Gastrocnemius medialis (tissue), 4 donors: ENCODE data around the gene NEO1. TPM values are rescaled to one million over a fixed set of nuclear protein-coding genes. Genes with fewer than 3 reads are reported as not detected.

Experiments used
- ATAC-seq, 2 donors: fragments of 150-250 bp; one replicate each; pipeline ENCODE4 v1.9.1; 2016
- DNase-seq, 2 donors: peaks; one replicate each; pipeline ENCODE4 v3.0.0-alpha.2; 2019
- H3K27ac ChIP-seq, 4 donors: fragments of 200-600 bp; sonication (generic); 1 replicate in 1 of 4; 2 replicates in 3 of 4; pipeline ENCODE4 v1.5.1; 2016 to 2018; ENCODE audit warnings: mild to moderate bottlenecking in 2 of 4, moderate library complexity in 1 of 4
- H3K27me3 ChIP-seq, 3 donors: fragments of 200-600 bp; sonication (generic) in 2 of 3; 1 replicate in 1 of 3; 2 replicates in 2 of 3; pipeline versions ENCODE4 v1.5.1 to v1.6.0; 2016 to 2019; ENCODE audit warnings: mild to moderate bottlenecking in 1 of 3, moderate library complexity in 1 of 3
- H3K36me3 ChIP-seq, 2 donors: fragments of 200-600 bp; sonication (generic) in 1 of 2; one replicate each; pipeline ENCODE4 v1.5.1; 2017 to 2018
- H3K4me1 ChIP-seq, 2 donors: fragments of 200-600 bp; sonication (generic) in 1 of 2; one replicate each; pipeline ENCODE4 v1.5.1; 2016 to 2017; ENCODE audit warnings: mild to moderate bottlenecking in 2 of 2
- H3K4me3 ChIP-seq, 4 donors: fragments of 200-600 bp; sonication (generic) in 3 of 4; 1 replicate in 1 of 4; 2 replicates in 3 of 4; pipeline ENCODE4 v1.5.1; 2016 to 2019; ENCODE audit warnings: mild to moderate bottlenecking in 2 of 4
- H3K9me3 ChIP-seq, 3 donors: fragments of 200-600 bp; sonication (generic) in 2 of 3; 1 replicate in 1 of 3; 2 replicates in 2 of 3; pipeline ENCODE4 v1.5.1; 2016 to 2019
- POLR2A ChIP-seq, 2 donors: fragments of 450-650 bp; IDR thresholded peaks; one replicate each; pipeline ENCODE4 v1.6.1; 2017; ENCODE audit warnings: antibody characterized with exemption in 2 of 2, mild to moderate bottlenecking in 2 of 2, moderate library complexity in 2 of 2
- in situ Hi-C, 4 donors: fragments of 200-750 bp; cut with MboI; loops; one replicate each; pipeline versions ENCODE4 v1.15.0 to v1.8.0; 2017; ENCODE audit warnings: low sequenced_read_pairs in 4 of 4
- intact Hi-C: fragments of 100-400 bp; cut with DNase I; formaldehyde crosslinking; loops from one replicate; pipeline ENCODE4 v1.15.1; 2023; ENCODE audit warnings: low total_unique reads
- total RNA-seq, 4 donors: library from RNA; depleted of rRNA; stranded (reverse); fragments of >200 nt; gene quantifications; one replicate each; pipeline versions ENCODE4 v1.1.0 to v1.2.3, GENCODE V29; 2016
- TF ChIP-seq, protein P1 (sequence below), 5 experiments: fragments of 450-650 bp in 3 of 5; fragments of 200-600 bp in 2 of 5; sonication (generic) in 2 of 5; IDR thresholded peaks in 4 of 5; conservative IDR thresholded peaks in 1 of 5; 1 replicate in 4 of 5; 2 replicates in 1 of 5; pipeline ENCODE4 v1.5.1; 2016 to 2019; ENCODE audit warnings: antibody characterized with exemption in 5 of 5, mild to moderate bottlenecking in 3 of 5, moderate library complexity in 3 of 5

Gene NEO1
- total RNA-seq, 4 donors from 2014 or later, result 13.8 to 32.0 (median 20.3) TPM

DNA sequence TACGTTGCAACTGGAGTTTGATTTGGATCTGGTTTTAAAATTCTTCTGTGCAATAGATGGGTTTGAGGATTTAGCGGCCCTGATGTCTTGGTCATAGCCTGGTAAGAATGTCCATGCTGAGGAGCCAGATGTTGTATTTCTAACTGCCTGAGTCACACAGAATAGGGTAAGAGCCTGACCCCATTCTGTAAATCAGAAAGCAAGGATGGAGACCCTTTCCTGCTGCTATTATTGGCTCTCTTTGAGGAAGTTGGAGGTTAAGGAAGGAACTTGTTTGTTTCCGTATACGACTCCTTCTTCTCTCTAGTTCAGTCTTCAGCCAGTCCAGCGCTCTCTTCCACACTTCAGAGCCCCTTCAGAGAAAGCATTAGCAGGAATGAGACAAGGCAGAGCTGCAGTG, 251.4 kb downstream of the NEO1 start:
- intact Hi-C loops (no loop called here), in situ Hi-C loops (no loop called here)
- Histone ChIP-seq H3K27ac (no peak overlapping the region), H3K27me3 (no peaks in the 10 kb centered on the region), H3K4me3 (no peak overlapping the region), H3K4me1 (no peaks in the 10 kb centered on the region), H3K9me3 (no peaks in the 10 kb centered on the region), H3K36me3 (peaks cover 0 to 51% of the 10 kb centered on the region in 2 donors)
- ATAC-seq (no peak), DNase-seq (no peak)
- no peak for TF ChIP-seq POLR2A (IDR thresholded peaks at IDR 0.05)
- TF ChIP-seq, protein P1, sequence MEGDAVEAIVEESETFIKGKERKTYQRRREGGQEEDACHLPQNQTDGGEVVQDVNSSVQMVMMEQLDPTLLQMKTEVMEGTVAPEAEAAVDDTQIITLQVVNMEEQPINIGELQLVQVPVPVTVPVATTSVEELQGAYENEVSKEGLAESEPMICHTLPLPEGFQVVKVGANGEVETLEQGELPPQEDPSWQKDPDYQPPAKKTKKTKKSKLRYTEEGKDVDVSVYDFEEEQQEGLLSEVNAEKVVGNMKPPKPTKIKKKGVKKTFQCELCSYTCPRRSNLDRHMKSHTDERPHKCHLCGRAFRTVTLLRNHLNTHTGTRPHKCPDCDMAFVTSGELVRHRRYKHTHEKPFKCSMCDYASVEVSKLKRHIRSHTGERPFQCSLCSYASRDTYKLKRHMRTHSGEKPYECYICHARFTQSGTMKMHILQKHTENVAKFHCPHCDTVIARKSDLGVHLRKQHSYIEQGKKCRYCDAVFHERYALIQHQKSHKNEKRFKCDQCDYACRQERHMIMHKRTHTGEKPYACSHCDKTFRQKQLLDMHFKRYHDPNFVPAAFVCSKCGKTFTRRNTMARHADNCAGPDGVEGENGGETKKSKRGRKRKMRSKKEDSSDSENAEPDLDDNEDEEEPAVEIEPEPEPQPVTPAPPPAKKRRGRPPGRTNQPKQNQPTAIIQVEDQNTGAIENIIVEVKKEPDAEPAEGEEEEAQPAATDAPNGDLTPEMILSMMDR (IDR thresholded peaks at IDR 0.05 in 4 of 5, conservative IDR thresholded peaks at IDR 0.05 in 1 of 5), result no peak

DNA sequence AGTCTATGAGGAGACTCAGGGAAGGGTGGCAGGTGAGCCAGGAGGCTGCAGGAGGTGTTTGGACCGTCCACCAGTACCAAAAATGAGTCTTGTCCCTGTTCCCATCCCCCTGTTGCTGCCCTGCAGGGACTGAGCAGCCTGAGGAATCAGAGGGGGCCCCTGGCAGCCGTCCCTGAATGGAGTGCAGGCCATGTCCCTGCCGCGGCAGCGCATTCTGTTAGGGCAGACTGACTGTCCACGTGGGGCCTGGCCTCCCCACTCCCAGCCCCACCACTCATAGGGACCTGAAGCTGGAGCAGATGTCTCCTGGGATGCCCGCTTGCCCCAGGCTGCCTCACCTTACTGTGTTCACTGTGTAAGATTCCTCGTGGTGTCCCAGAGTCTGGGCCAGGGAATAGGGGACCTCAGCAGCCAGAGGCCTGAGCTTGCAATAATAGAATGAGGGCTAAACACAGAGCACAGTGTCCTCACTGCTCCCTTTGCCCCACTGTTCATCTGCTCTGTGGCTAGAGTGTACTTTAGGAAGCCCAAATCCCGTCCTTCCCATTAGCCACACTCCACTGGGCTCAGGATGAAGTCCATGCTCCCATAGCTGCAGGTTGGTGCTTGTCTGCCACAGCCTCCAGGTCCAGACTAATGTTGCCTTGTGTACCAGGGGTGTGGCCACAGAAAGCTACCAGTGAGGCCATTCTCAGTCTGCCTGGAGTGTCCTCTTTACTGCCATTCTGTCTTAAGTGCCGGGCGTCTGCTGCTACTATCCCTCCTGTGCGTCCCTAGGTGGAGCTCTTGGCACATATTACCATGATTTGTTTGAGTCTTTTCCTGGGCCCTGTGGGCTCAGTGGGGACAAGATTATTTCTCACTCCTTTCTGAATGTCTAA, 253.3 kb downstream of the NEO1 start:
- DNase-seq, result no peak
- in situ Hi-C loops, result no loop called here
- no peak for TF ChIP-seq POLR2A (IDR thresholded peaks at IDR 0.05)
- TF ChIP-seq, protein P1 (IDR thresholded peaks at IDR 0.05 in 4 of 5, conservative IDR thresholded peaks at IDR 0.05 in 1 of 5), result peak in 1 of 5 experiments; percentile 8
- Histone ChIP-seq H3K36me3 (peaks cover 0 to 32% of the 10 kb centered on the region in 2 donors), H3K4me3 (no peak overlapping the region), H3K9me3 (no peaks in the 10 kb centered on the region), H3K4me1 (no peaks in the 10 kb centered on the region), H3K27me3 (no peaks in the 10 kb centered on the region), H3K27ac (no peak overlapping the region)
- intact Hi-C loops, result no loop called here
- no peak for ATAC-seq

DNA sequence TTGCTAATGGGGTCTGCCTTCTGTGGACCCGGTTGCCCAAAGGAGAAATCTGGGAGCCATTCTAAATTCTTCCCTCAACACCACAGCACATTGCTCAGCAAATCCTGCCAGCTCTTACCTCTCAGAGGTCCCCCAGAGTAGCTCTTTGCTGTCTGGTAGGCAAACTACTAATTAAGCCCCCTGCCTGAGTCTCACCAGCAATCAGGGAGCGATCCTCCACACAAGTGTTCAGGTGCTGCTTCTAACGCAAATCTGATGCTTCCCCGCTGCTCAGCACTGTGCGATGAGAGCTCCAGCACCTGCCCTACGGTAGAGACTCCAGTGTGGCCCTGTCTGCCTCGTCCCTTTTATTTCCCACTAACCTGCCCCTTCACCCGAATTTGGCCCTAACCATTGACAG, 256.0 kb downstream of the NEO1 start:
- intact Hi-C loops, result no loop called here
- DNase-seq, result no peak
- peaks cover 0 to 11% of the 10 kb centered on the region in 2 donors for H3K36me3 ChIP-seq
- no peaks in the 10 kb centered on the region for H3K9me3 ChIP-seq
- H3K4me3 ChIP-seq, result no peak overlapping the region
- no peak for ATAC-seq
- TF ChIP-seq, protein P1 (IDR thresholded peaks at IDR 0.05 in 4 of 5, conservative IDR thresholded peaks at IDR 0.05 in 1 of 5), result no peak
- H3K27ac ChIP-seq, result no peak overlapping the region
- no peaks in the 10 kb centered on the region for H3K4me1 ChIP-seq
- in situ Hi-C loops, result no loop called here
- H3K27me3 ChIP-seq, result no peaks in the 10 kb centered on the region

DNA sequence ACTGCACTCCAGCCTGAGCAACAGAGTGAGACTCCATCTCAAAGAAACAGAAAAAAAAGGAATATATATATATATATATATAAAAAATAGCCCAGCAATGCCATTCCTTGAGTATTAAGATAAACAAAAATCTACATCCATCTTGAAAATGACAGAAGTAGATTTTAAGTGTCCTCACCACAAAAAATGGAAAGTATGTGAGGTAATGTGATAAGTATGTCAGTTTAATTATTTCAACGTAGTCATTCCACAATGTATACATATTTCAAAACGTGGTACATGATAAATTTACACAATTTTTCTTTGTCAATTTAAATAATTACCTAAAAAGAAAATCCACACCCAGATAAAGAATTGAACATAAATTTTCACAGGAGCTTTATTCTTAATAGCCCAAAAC, 261.6 kb downstream of the NEO1 start:
- H3K27me3 ChIP-seq, result no peaks in the 10 kb centered on the region
- intact Hi-C loops, result no loop called here
- H3K4me3 ChIP-seq, result no peak overlapping the region
- H3K36me3 ChIP-seq, result no peaks in the 10 kb centered on the region
- ATAC-seq (no peak), DNase-seq (no peak)
- no peaks in the 10 kb centered on the region for H3K9me3 ChIP-seq
- H3K4me1 ChIP-seq, result no peaks in the 10 kb centered on the region
- TF ChIP-seq, protein P1 (IDR thresholded peaks at IDR 0.05 in 4 of 5, conservative IDR thresholded peaks at IDR 0.05 in 1 of 5), result no peak
- no peak for TF ChIP-seq POLR2A (IDR thresholded peaks at IDR 0.05)
- H3K27ac ChIP-seq, result no peak overlapping the region
- in situ Hi-C loops, result no loop called here
